Hepatocyte (in vitro differentiated cells): Measurements from ENCODE around the gene MRC1.

Source experiments
- CTCF ChIP-seq: fragments of 200-600 bp; sonication (generic); IDR thresholded peaks from 2 replicates; pipeline ENCODE4 v1.5.1; 2016; ENCODE audit warnings: antibody characterized with exemption, mild to moderate bottlenecking; ENCODE audit not compliant: poor library complexity
- EZH2phosphoT487 ChIP-seq: fragments of 200-600 bp; sonication (generic); IDR thresholded peaks from one replicate; pipeline ENCODE4 v1.6.1; 2018; ENCODE audit warnings: antibody characterized with exemption, mild to moderate bottlenecking, low read depth, moderate library complexity; ENCODE audit not compliant: unreplicated experiment, severe bottlenecking

- TF ChIP-seq CTCF = no peak
- no peak for TF ChIP-seq EZH2phosphoT487
Measured at GRCh38 chr10:17923728-17924127, 114.6 kb downstream of the MRC1 start.
